Pancreas (tissue), 10 donors: ENCODE results near the gene SLC5A2. TPM values are rescaled to one million over a fixed set of nuclear protein-coding genes. Genes with fewer than 3 reads are reported as not detected.

ENCODE experiments used
- ATAC-seq, 4 donors: fragments of 200-7000 bp; cut with Tn5 transposase; one replicate each; pipeline versions ENCODE4 v1.8.0 to v1.9.1; 2020; ENCODE audit warnings: mild to moderate bottlenecking in 4 of 4, moderate library complexity in 4 of 4
- DNase-seq, 6 donors: peaks; one replicate each; pipeline ENCODE4 v3.0.0-alpha.2; 2020
- FAIRE-seq: peaks from 2 replicates; lab custom pipeline; 2012; peaks lifted over from hg19 to GRCh38; lab: Jason Lieb, UNC
- H3K27ac ChIP-seq, 4 donors: fragments of 200-600 bp; sonication (generic); 1 replicate in 3 of 4; 2 replicates in 1 of 4; pipeline versions ENCODE4 v1.5.0 to v1.8.0; 2020
- H3K27me3 ChIP-seq, 4 donors: fragments of 200-600 bp; one replicate each; pipeline ENCODE4 v1.8.0; 2021
- H3K36me3 ChIP-seq, 3 donors: fragments of 200-600 bp; sonication (generic) in 1 of 3; one replicate each; pipeline versions ENCODE4 v1.5.0 to v1.8.0; 2020 to 2021
- H3K4me1 ChIP-seq, 3 donors: fragments of 200-600 bp; one replicate each; pipeline ENCODE4 v1.8.0; 2021
- H3K4me3 ChIP-seq, 4 donors: fragments of 200-600 bp; sonication (generic) in 2 of 4; one replicate each; pipeline versions ENCODE4 v1.5.0 to v1.8.0; 2020 to 2021
- H3K9me3 ChIP-seq, 4 donors: fragments of 200-600 bp; one replicate each; pipeline ENCODE4 v1.8.0; 2021
- WGBS, 2 donors: extraction: QIAGEN DNeasy Blood & Tissue Kit; methylation state at CpG; one replicate each; pipeline ENCODE4 v1.1.7; 2013; 5-methylcytosine and 5-hydroxymethylcytosine counted together
- intact Hi-C, 3 donors: fragments of 100-400 bp; cut with DNase I; formaldehyde crosslinking; loops; one replicate each; pipeline versions ENCODE4 v1.11.1 to v1.14.2; 2022
- polyA plus RNA-seq, 2 donors: library from polyadenylated mRNA; stranded (reverse); fragments of 200-250 nt; gene quantifications; one replicate each; pipeline ENCODE4 v1.2.3, GENCODE V29; 2013
- total RNA-seq, 6 donors: library from RNA; stranded (reverse); fragmentation: NEBNext Ultra II Directional in 4 of 6; extraction: Animal tissue kit (Norgen Biotek cat#: 25700) in 4 of 6; gene quantifications; one replicate each; pipeline versions ENCODE4 v1.2.1 to v1.2.4, GENCODE V29; 2021 to 2023
- TF ChIP-seq, protein P1 (sequence below), 4 donors: fragments of 200-600 bp; sonication (generic) in 3 of 4; IDR thresholded peaks; one replicate each; pipeline versions ENCODE4 v1.5.0 to v1.8.0; 2021; ENCODE audit warnings: antibody characterized with exemption in 4 of 4
- donor health status: healthy with polysubstance abuse.
- donor health status: DM: no; HTN: no; CAD: no; lungs with moderate emphysema.
- donor health status: DM: no; HTN: no; CAD: no.
- donor health status: control.
- donor health status: control.
- donor health status: Bipolar disorder and iron deficiency.
- donor health status: DM: yes; HTN: yes; CAD: no.
- donor health status: DM: no; HTN: no; CAD: no.
- donor health status: DM: no; HTN: no; CAD: no.
- donor health status: DM: yes; HTN: yes; CAD: no.

SLC5A2 gene
- total and polyA plus RNA-seq, 8 donors = 0.35 to 4.9 (median 0.64) TPM

DNA sequence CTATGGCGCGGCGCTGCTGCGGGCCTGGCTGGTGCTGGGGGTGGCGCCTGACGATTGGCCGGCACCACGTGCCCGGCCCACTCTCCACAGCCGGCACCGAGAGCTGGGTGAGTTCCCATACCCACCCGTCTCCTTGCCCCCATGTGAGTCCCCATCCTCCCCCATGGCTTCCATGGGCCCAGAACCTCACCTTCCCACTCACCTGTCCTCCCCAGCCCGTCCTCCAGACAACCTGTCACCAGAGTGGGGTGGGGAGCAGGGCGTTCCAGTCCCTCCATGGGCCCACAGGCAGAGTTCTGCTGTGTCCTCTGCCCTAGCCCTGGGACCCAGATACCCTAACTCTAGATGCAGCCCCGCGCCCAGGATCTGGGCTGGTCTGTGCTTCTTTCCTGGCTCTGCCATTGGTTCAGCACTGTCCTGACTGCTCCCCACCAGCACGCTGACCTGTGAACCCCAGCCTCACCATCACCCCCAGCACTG lies 18.1 kb upstream of the SLC5A2 start:
- 91 to 94% methylated on average over 17 of the region's 17 CpGs for WGBS, 2 donors
- no peak for FAIRE-seq

DNA sequence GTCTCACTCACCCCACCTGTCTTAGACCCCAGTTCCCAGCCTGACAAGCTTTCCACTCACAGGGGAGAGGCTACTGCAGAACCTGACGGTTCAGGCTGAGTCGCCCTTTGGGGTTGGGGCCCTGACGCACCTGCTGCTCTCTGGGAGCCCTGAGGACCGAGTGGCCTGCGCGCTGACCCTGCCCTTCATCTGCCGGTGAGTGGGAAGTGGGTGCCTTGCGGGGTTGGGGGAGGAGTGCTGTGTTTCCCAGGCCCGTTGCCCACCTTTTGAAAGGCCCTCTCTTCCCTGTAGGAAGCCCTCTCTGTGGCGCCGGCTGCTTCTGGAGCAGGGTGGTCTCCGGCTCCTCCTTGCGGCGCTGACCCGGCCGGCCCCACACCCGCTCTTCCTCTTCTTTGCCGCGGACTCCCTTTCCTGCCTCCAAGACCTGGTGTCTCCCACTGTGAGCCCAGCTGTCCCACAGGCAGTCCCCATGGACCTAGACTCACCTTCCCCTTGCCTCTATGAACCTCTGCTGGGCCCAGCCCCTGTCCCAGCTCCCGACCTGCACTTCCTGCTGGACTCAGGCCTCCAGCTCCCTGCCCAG lies 17.0 kb upstream of the SLC5A2 start:
- intact Hi-C loops = no loop called here
- Histone ChIP-seq H3K36me3 (peaks cover 0 to 9% (median 0%) of the 10 kb centered on the region in 3 donors), H3K4me3 (no peak overlapping the region), H3K4me1 (no peaks in the 10 kb centered on the region), H3K27me3 (no peaks in the 10 kb centered on the region), H3K27ac (no peak overlapping the region), H3K9me3 (no peaks in the 10 kb centered on the region)
- no peak for ATAC-seq
- WGBS, 2 donors = 89 to 96% methylated on average over 18 to 20 of the region's 20 CpGs
- DNase-seq = peak in 1 of 6 donors; percentile 57
- TF ChIP-seq, protein P1, sequence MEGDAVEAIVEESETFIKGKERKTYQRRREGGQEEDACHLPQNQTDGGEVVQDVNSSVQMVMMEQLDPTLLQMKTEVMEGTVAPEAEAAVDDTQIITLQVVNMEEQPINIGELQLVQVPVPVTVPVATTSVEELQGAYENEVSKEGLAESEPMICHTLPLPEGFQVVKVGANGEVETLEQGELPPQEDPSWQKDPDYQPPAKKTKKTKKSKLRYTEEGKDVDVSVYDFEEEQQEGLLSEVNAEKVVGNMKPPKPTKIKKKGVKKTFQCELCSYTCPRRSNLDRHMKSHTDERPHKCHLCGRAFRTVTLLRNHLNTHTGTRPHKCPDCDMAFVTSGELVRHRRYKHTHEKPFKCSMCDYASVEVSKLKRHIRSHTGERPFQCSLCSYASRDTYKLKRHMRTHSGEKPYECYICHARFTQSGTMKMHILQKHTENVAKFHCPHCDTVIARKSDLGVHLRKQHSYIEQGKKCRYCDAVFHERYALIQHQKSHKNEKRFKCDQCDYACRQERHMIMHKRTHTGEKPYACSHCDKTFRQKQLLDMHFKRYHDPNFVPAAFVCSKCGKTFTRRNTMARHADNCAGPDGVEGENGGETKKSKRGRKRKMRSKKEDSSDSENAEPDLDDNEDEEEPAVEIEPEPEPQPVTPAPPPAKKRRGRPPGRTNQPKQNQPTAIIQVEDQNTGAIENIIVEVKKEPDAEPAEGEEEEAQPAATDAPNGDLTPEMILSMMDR (IDR thresholded peaks at IDR 0.05) = no peak
- no peak for FAIRE-seq

More for the DNA sequence above, 18.1 kb upstream of the SLC5A2 start:
- H3K4me3 ChIP-seq = no peak overlapping the region
- peaks cover 0 to 8% (median 6%) of the 10 kb centered on the region in 3 donors for H3K4me1 ChIP-seq
- H3K9me3 ChIP-seq = no peaks in the 10 kb centered on the region
- DNase-seq = peak in 1 of 6 donors; percentile 69
- no peak overlapping the region for H3K27ac ChIP-seq
- intact Hi-C loops = no loop called here
- no peaks in the 10 kb centered on the region for H3K27me3 ChIP-seq
- peaks cover 0 to 9% (median 0%) of the 10 kb centered on the region in 3 donors for H3K36me3 ChIP-seq
- no peak for ATAC-seq
- TF ChIP-seq, protein P1 (IDR thresholded peaks at IDR 0.05) = no peak

DNA sequence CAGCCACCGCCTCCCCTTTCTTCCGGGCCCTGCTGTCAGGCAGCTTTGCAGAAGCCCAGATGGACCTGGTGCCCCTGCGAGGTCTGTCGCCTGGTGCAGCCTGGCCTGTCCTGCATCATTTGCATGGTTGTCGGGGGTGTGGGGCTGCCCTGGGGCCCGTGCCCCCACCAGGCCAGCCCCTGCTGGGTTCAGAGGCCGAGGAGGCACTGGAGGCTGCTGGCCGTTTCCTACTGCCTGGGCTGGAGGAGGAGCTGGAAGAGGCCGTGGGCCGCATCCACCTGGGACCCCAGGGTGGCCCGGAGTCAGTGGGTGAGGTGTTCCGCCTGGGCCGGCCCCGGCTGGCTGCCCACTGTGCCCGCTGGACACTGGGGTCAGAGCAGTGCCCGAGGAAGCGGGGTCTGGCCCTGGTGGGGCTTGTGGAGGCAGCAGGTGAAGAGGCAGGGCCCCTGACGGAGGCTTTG lies 16.5 kb upstream of the SLC5A2 start:
- FAIRE-seq = no peak
- intact Hi-C loops = no loop called here

DNA sequence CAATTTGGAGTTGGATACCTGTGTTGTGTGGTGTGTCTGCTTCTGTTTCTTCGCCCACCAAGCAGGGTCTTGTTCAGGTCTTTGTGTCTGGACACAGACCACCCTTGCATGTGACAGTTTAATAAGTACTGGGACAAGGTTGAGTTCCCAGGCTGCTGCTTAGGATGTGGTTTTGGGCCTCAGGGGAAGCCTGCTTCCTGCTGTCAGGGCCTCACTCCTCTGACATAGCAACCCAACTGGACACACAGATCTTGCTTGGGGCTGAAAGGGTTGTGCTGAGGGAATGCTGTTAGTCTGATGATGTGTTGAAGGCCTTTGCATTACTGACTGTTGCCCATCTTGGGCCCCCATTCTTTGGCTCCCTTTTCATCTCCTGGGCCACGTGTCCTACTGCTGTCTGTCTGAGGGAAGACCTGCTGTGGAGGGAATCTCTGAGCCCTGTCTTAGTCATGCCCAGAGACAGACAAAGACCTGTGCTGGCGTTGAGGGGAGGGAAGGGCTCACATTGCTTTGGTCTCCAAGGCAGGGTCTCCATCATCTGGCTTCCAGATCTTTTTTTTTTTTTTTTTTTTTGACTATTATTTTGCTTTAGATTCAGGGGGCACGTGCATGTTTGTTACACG lies 15.7 kb upstream of the SLC5A2 start:
- no peak for FAIRE-seq
- no peaks in the 10 kb centered on the region for H3K4me1 ChIP-seq
- DNase-seq = no peak

More for the DNA sequence above, 16.5 kb upstream of the SLC5A2 start:
- WGBS, 2 donors = 91 to 95% methylated on average over 17 to 18 of the region's 18 CpGs
- TF ChIP-seq, protein P1 (IDR thresholded peaks at IDR 0.05) = no peak
- Histone ChIP-seq H3K4me3 (no peak overlapping the region), H3K9me3 (no peaks in the 10 kb centered on the region), H3K4me1 (no peaks in the 10 kb centered on the region), H3K27ac (no peak overlapping the region), H3K36me3 (peaks cover 0 to 9% (median 0%) of the 10 kb centered on the region in 3 donors), H3K27me3 (no peaks in the 10 kb centered on the region)
- DNase-seq (peak in 1 of 6 donors; percentile 80), ATAC-seq (no peak)

More for the DNA sequence above, 15.7 kb upstream of the SLC5A2 start:
- no peak overlapping the region for H3K27ac ChIP-seq
- TF ChIP-seq, protein P1 (IDR thresholded peaks at IDR 0.05) = no peak
- intact Hi-C loops = no loop called here
- WGBS, 2 donors = 85 to 95% methylated on average over 5 of the region's 5 CpGs
- H3K36me3 ChIP-seq = peaks cover 0 to 7% (median 0%) of the 10 kb centered on the region in 3 donors
- H3K4me3 ChIP-seq = no peak overlapping the region
- H3K9me3 ChIP-seq = no peaks in the 10 kb centered on the region
- H3K27me3 ChIP-seq = no peaks in the 10 kb centered on the region
- no peak for ATAC-seq
